Right atrium auricular region (tissue), 2 donors: ENCODE data around the gene KIF3C. TPM values are rescaled to one million over a fixed set of nuclear protein-coding genes. Genes with fewer than 3 reads are reported as not detected.
"Not testable (repeated sequence)": the region's sequence is repeated elsewhere in the genome, so short reads cannot be mapped to it uniquely, and the experiment has no call there.

Source experiments
- DNase-seq: peaks from one replicate; pipeline ENCODE4 v3.0.0-alpha.2; 2019; ENCODE audit warnings: low spot score
- H3K27ac ChIP-seq, 2 donors: fragments of 200-600 bp; sonication (generic); 1 replicate in 1 of 2; 2 replicates in 1 of 2; pipeline ENCODE4 v1.5.1; 2016 to 2019
- H3K27me3 ChIP-seq, 2 donors: fragments of 200-600 bp; sonication (generic); one replicate each; pipeline versions ENCODE4 v1.5.1 to v1.6.0; 2017 to 2019
- H3K36me3 ChIP-seq: fragments of 200-600 bp; sonication (generic); one replicate; pipeline ENCODE4 v1.5.1; 2016
- H3K4me1 ChIP-seq, 2 donors: fragments of 200-600 bp; sonication (generic); one replicate each; pipeline versions ENCODE4 v1.5.1 to v1.6.0; 2017 to 2019
- H3K4me3 ChIP-seq, 2 donors: fragments of 200-600 bp; sonication (generic); 1 replicate in 1 of 2; 2 replicates in 1 of 2; pipeline ENCODE4 v1.5.1; 2017 to 2019; ENCODE audit warnings: mild to moderate bottlenecking in 1 of 2, moderate library complexity in 1 of 2
- H3K9me3 ChIP-seq, 2 donors: fragments of 200-600 bp; sonication (generic); one replicate each; pipeline ENCODE4 v1.5.1; 2019
- total RNA-seq, 2 donors: library from RNA; depleted of rRNA; stranded (reverse); fragments of >200 nt; gene quantifications; one replicate each; pipeline ENCODE4 v1.1.0, GENCODE V29; 2016
- TF ChIP-seq, protein P1 (sequence below), 2 donors: fragments of 200-600 bp; sonication (generic); IDR thresholded peaks; one replicate each; pipeline ENCODE4 v1.5.1; 2019; ENCODE audit warnings: antibody characterized with exemption in 2 of 2

Gene KIF3C
- total RNA-seq, 2 donors from 2014 or later = 3.3 to 3.5 TPM

DNA sequence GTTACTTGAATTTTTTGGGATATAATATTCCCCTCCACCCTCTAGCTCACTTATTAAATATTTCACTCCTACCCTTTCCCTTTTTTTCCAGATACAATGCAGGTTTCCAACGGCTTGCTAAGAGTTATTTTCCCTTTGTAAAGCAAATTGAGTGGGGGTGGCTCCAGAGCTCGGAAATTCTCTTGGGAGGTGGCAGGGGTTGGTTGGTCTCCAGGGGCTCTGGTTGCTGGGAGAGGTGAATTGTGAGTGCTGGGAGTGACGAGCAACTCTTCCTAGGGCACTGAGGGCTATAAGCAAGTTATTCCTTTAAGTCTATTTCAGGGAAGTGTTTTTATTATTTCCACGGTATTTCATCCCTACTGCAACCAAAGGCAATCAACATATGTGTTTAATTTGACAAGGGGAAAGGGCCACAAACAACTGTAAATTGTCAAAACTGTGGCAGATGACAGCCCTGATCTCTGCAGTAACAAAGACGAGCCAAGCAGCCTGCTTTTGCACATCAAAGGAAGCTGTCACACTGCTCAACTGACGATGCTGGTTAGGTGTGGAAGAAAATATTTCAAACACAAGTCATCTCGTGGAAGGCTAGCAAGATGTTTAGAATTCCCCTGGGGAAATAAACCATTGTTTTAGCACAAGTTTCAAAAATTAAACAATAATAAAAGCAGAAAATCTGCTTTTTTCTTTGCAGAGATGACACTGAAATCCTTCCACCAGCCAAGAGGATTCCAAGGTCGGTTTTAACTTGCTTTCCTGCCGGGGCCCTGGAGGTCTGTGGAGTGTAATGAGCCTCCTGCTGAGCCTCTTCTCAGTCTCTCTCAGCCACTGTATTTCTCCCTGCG lies 69.2 kb downstream of the KIF3C start:
- Histone ChIP-seq H3K9me3 (no peaks in the 10 kb centered on the region), H3K36me3 (no peaks in the 10 kb centered on the region), H3K27me3 (no peaks in the 10 kb centered on the region), H3K4me1 (no peaks in the 10 kb centered on the region), H3K27ac (no peak overlapping the region), H3K4me3 (no peak overlapping the region)
- TF ChIP-seq, protein P1, sequence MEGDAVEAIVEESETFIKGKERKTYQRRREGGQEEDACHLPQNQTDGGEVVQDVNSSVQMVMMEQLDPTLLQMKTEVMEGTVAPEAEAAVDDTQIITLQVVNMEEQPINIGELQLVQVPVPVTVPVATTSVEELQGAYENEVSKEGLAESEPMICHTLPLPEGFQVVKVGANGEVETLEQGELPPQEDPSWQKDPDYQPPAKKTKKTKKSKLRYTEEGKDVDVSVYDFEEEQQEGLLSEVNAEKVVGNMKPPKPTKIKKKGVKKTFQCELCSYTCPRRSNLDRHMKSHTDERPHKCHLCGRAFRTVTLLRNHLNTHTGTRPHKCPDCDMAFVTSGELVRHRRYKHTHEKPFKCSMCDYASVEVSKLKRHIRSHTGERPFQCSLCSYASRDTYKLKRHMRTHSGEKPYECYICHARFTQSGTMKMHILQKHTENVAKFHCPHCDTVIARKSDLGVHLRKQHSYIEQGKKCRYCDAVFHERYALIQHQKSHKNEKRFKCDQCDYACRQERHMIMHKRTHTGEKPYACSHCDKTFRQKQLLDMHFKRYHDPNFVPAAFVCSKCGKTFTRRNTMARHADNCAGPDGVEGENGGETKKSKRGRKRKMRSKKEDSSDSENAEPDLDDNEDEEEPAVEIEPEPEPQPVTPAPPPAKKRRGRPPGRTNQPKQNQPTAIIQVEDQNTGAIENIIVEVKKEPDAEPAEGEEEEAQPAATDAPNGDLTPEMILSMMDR (IDR thresholded peaks at IDR 0.05) = no peak
- no peak for DNase-seq

DNA sequence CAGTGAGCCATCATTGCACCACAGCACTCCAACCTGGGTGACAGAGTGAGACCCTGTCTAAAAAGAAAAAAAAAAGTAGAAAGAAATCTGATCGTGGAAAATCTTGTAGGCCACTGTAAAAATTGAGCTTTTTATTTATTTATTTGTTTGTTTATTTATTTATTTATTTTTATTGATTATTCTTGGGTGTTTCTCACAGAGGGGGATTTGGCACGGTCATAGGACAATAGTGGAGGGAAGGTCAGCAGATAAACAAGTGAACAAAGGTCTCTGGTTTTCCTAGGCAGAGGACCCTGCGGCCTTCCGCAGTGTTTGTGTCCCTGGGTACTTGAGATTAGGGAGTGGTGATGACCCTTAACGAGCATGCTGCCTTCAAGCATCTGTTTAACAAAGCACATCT lies 72.7 kb downstream of the KIF3C start:
- not testable (repeated sequence) for H3K4me1 ChIP-seq, DNase-seq, H3K4me3 ChIP-seq, H3K9me3 ChIP-seq, H3K27me3 ChIP-seq, H3K27ac ChIP-seq, H3K36me3 ChIP-seq

DNA sequence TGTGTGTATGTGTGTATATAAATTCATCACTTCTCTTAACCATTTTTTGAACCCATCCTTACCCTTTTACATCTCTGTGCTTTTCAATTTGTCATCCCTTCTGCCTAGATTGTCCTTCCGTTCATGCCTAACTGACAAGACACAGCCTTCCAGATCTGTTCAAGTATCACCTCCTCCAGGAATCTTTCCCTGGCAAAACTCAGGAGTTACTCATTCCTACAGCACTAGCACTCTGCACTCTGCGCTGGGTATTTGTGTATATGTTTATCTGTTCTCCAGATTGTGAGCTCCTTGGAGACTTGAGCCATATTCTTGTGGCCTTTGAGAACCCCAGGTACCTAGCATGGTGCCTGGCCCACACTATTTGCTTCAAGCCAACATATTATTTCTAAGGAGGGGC lies 77.2 kb downstream of the KIF3C start:
- TF ChIP-seq, protein P1 (IDR thresholded peaks at IDR 0.05) = no peak
- no peak for DNase-seq
- H3K36me3 ChIP-seq = no peaks in the 10 kb centered on the region
- no peaks in the 10 kb centered on the region for H3K4me1 ChIP-seq
- H3K27me3 ChIP-seq = no peaks in the 10 kb centered on the region
- no peak overlapping the region for H3K27ac ChIP-seq
- H3K4me3 ChIP-seq = no peak overlapping the region
- no peaks in the 10 kb centered on the region for H3K9me3 ChIP-seq

DNA sequence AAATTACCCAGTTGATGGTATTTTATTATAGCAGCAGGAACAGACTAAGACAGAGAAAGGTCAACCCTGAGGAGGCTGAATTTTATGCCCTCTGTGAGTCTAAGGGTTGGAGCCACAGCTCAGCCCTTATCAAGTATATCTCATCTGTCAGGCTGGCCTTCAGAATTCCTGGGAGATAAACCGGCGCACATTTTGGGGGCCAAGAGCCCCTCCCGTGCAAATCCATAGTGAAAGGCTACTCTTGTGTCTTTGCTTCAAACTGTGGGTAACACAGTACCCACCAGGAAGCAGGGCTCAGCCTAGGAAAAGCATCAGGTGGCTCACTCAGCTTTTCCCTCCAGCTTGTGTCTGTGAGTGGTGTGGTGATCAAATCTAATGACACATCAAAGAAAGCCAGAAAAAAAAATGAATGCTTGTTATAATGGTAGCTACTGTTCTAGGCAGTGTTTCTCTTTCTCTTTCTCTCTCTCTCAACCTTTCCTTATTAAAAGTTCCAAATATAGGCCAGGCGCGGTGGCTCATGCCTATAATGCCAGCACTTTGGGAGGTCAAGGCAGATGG lies 79.0 kb downstream of the KIF3C start:
- Histone ChIP-seq H3K4me3 (no peak overlapping the region), H3K36me3 (no peaks in the 10 kb centered on the region), H3K27ac (no peak overlapping the region), H3K9me3 (no peaks in the 10 kb centered on the region), H3K27me3 (no peaks in the 10 kb centered on the region), H3K4me1 (no peaks in the 10 kb centered on the region)
- TF ChIP-seq, protein P1 (IDR thresholded peaks at IDR 0.05) = no peak
- DNase-seq = no peak

DNA sequence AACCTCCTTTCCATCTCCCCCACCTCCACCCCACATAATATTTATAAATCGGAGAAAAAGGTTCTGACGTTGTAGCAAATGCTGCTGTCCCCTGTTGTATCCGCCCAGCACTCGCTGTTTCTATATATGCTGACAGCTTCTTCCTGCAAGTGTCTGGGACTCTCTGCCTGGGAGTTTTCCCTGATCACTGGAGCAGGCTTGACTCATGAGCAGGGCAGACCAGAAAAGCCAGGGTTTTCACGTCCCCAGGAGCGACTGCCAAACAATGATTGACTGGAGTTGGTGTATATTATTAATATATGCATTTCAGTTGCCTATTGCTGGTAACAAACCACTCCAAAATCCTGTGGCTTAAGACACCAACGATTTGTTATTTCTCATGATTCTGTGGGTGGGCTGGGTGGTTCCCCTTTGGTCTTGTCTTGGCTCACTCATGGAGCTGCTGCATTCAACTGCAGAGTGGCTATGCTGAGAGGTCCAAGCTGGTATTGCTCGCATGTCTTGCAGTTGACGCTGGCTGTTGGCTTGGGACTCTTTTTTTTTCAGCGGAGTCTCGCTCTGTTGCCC lies 82.8 kb downstream of the KIF3C start:
- H3K27ac ChIP-seq = no peak overlapping the region
- TF ChIP-seq, protein P1 (IDR thresholded peaks at IDR 0.05) = no peak
- DNase-seq = no peak

DNA sequence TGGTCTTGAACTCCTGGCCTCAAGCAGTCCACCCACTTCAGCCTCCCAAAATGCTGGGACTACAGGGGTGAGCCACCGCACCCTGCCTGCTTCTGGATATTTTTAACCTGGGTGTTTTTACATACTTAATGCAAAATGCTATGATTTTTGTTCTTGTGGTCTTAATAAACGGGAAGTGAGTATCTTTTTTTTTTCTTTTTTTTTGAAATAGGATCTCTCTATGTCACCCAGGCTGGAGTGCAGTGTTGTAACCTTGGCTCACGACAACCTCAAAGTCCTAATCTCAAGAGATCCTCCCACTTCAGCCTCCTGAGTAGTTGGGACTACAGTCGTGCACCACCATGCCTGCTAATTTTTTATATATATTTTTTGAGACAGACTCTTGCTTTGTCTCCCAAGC lies 84.8 kb downstream of the KIF3C start:
- TF ChIP-seq, protein P1 (IDR thresholded peaks at IDR 0.05) = no peak
- no peak overlapping the region for H3K27ac ChIP-seq
- DNase-seq = no peak
- no peaks in the 10 kb centered on the region for H3K27me3 ChIP-seq
- H3K9me3 ChIP-seq = no peaks in the 10 kb centered on the region
- H3K4me1 ChIP-seq = no peaks in the 10 kb centered on the region
- H3K36me3 ChIP-seq = no peaks in the 10 kb centered on the region
- H3K4me3 ChIP-seq = no peak overlapping the region

More for the DNA sequence above, 82.8 kb downstream of the KIF3C start:
- H3K36me3 ChIP-seq = no peaks in the 10 kb centered on the region
- no peaks in the 10 kb centered on the region for H3K27me3 ChIP-seq
- H3K9me3 ChIP-seq = no peaks in the 10 kb centered on the region
- H3K4me3 ChIP-seq = no peak overlapping the region
- no peaks in the 10 kb centered on the region for H3K4me1 ChIP-seq

DNA sequence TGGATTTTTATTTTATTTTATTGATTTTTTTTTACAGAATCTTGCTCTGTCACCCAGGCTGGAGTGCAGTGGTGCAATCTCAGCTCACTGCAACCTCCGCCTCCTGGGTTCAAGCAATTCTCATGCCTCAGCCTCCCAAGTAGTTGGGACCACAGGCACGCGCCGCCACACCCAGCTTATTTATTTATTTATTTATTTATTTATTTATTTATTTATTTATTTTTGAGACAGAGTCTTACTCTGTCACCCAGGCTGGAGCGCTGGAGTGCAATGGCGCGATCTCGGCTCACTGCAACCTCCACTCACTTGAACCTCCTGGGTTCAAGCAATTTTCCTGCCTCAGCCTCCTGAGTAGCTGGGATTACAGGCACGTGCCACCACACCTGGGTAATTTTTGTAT lies 86.0 kb downstream of the KIF3C start:
- not testable (repeated sequence) for DNase-seq

More for the DNA sequence above, 86.0 kb downstream of the KIF3C start:
- H3K4me3 ChIP-seq, H3K4me1 ChIP-seq, H3K27me3 ChIP-seq, H3K9me3 ChIP-seq, H3K36me3 ChIP-seq, H3K27ac ChIP-seq: not testable (repeated sequence)
